Hypothalamus (tissue), 51 donors: Measurements from ENCODE around the gene TMEM175.
"Not testable (repeated sequence)": the region's sequence is repeated elsewhere in the genome, so short reads cannot be mapped to it uniquely, and the experiment has no call there.

Source experiments
- DNase-seq, 51 donors: peaks; one replicate each; lab custom pipeline; 2025; lab: John Stamatoyannopoulos, UW

Gene TMEM175

DNA sequence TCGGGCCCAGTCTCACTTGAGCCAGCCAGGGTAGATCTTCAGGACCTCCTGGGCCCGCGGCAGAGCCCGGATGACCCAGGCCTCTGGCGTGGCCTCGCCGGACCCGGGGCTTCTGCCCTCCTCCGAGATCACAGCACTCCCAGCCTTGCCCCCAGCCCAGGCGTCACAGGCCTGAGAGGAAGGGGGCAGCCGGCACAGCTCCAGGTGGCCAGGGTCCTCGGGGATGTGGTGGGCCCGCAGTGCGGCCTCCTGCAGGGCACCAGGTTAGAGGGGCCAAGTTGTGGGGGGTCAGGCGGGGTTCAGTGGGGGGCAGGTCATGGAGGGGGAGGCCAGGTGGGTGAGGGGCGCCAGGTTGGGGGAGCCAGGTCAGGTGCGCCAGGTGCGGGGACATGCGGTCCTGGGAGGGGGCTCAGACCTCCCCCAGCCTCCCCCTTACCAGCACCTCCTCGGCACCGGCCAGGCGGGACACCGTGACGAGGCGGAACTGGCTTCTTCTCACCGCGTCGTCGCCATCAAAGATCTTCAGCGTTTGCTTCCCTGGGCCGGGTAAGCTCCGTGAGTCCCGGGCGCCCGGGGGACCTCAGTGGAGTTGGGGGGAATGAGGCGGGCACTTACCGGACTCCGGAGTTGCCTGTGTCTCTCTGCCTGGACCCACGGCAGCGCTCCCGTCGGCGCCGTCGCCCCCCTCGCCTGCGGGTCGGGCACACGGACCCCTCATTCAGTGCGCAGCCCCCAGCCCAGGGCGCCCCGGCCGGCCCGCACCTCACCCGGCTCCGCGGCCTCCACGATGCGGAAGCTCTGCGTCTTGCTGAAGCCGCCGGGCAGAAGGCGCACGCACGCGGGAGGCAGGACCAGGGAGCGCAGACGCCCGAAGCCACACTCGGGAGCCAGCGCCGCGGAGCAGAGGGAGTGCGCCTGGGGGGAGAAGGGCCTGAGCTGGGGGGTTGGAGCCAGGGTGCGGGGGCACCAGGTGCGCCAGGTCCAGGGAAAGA lies 35.1 kb downstream of the TMEM175 start:
- no peak for DNase-seq

DNA sequence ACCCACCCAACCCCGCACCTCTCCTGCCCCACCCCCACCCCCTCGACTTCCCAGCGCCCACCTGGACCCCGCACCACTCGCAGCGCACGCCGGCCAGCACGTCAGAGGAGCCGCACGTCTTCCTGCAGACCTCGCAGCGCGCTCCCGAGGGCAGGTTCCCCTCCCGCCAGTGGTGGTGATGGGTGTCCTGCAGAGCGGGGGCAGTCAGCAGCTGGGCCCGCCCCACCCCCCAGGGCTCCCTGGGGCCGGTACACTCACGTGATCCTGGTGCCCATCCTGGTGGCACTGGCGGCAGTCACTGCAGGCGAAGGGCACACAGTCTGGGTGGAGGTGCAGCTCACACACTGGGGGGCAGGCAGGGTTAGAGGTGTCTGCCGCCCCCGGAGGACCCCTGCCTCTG lies 36.0 kb downstream of the TMEM175 start:
- no peak for DNase-seq

DNA sequence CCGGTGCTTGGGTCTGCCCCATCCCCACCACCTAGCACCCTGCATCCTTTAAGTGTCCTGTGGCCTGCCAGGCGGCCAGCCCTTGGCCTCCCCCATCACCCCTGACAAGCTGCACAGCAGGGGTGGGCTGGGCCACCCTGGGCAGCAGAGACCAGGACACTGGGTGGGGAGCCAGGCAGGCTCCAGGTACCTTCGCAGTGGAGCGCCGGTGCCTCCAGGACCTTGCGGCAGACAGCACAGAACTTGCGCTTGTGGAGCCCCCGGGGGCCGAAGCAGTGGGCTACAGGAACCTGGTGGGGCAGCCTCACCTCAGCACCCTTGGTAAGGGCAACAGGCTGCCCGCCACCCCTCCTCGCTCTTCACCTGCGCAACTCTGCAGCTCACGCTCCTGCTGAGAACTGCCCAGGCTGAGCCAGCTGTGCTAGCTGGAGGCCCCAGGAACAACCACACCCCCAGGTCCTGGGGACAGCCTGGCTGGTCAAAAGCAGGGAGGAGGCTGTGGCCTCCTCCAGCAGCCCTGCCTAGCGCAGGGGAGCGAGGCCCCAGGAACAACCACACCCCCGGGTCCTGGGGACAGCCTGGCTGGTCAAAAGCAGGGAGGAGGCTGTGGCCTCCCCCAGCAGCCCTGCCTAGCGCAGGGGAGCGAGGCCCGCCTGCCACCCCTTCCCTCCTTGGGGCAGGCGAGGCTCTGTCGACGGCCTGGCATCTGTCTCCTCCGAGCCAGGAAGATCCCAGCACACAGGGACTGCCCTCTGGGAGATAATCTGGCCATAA lies 36.5 kb downstream of the TMEM175 start:
- DNase-seq = no peak

DNA sequence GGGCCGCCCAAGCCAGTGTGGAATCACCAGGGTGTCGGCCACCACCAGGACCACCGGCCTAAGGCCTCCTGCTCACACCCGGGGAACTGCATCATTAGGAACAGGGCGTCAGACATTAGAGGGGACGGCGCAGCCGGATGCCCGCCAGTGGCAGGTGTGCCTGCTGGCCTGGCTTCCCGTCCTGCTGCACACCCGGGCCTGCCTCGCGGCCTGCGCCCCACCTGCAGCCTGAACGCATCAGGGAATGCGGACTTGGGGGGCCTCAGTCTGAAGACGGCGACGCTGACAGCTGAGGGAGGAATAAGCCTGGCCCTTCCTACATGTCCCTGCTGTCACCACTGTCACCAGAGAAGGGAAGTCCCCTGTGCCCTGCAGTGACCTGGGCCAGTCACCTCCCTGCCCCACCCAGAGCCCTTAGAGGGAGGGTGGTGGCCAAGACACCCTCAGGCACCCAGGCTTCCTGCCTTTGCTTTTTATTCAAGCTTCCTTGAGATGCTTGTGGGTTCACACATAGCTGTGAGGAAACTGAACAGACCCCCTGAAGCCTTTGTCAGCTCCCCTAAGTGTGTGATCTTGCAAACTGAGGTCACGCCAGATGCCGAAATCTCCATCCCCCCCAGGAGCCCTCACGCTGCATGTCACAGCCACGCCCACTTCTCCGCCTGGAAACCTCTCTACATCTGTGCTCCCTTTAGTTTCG lies 37.9 kb downstream of the TMEM175 start:
- no peak for DNase-seq

DNA sequence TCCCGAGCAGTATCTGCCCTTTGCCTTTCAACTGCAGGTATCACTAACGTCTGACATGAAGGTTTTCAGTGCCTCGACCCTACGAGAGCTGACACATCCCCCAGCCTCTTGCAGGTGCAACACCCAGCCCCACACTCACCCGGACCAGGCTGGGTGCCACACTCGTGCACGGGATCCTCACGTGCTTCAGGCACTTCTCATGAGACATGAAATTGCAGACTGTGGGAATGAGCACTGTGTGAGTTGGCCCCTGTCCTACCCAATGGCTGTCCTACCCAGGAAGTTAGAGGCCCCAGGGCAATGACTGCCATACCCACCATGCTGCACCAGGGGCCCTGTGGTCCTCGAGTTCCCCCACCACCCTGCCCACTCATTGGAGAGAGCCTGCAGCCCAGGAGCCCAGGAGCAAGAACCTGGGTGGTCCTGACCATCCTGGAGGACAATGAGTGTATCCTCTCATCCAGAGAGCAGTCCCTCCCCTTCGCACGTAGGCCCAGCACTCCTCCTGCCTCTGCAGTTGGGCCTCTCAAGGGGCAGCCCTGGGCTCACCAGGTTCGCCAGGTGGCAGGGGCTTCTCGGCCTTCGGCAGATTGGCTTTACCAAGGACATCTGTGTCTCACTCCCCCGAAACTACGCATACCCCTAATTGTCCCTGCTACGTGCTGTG lies 38.7 kb downstream of the TMEM175 start:
- DNase-seq = no peak

DNA sequence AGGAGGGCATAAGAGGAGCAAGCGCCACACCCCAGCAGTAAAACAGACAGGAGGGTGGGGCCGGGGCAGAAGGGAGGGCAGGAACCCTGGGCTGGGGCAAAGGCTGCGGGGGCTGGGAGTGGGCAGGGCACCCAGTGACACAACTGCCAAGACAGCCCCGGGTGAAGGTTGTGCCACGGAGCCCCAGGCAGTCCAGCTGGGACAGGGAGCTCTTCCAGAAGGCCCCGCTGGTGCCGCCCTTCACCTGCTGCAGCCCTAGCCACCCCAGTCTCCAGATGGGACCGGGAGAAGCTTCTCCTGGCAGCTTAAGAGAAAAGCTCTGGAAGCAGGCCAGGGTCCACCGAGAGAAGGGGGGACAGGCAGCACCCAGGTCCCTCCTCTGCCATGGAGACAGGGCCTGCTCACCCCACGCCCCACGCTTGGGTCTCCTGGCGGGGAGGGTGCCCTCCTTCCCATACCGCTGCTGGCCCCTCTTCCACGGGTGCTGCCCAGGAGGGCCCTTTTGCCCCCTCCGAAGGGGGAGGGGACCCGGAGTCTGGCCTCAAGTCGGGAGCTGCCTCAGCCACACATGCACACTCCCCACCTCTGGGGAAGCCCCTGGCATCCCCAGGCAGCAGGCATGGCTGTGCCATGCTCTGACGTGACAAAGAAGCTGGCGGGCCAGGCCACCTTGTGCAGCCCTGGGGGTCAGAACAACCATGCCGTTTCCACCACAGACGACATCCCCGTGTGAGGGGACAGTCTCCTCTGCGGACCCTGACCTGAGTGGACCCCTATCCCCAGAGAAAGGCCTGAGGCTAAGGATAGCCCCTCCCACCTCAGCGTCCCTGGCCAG lies 39.6 kb downstream of the TMEM175 start:
- DNase-seq = no peak

DNA sequence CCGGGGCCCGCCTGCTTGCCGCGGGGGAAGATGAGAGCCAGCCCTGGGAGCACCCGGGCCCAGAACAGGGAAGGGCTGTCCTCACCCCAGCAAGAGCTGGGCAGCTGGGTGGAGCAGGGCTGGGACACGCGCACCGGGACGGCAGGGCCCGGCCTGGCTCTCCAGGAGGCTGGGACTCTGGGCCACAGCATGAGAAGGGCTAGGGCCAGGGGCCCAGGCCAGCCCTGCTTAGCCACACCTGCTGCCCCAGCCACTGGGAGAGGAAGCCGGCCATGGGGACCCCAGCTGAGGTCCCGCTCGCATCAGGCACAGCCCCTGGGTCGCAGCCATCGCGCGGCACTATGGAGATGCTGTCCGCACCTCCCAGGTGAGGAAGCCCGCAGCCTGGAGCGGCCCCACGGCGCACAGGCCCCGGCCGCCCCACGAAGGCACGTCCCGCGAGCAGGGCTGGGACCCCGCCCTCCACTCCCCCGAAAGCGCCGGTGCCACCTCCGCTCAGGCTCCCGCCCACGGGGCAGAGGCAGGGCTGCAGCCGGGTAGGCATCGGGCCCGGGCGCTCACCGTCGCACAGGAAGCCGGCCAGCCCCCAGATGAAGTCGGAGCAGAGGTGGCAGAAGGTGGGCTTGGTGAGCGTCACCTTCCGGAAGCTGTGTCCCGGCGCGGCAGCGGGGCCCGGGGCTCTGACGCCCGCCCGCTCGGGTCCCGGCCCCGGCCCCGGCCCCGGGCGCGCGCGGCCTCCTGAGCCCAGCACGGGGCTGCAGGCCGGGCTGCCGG lies 40.6 kb downstream of the TMEM175 start:
- peak in 3 of 51 donors; percentile 14 to 19 (median 16) for DNase-seq

DNA sequence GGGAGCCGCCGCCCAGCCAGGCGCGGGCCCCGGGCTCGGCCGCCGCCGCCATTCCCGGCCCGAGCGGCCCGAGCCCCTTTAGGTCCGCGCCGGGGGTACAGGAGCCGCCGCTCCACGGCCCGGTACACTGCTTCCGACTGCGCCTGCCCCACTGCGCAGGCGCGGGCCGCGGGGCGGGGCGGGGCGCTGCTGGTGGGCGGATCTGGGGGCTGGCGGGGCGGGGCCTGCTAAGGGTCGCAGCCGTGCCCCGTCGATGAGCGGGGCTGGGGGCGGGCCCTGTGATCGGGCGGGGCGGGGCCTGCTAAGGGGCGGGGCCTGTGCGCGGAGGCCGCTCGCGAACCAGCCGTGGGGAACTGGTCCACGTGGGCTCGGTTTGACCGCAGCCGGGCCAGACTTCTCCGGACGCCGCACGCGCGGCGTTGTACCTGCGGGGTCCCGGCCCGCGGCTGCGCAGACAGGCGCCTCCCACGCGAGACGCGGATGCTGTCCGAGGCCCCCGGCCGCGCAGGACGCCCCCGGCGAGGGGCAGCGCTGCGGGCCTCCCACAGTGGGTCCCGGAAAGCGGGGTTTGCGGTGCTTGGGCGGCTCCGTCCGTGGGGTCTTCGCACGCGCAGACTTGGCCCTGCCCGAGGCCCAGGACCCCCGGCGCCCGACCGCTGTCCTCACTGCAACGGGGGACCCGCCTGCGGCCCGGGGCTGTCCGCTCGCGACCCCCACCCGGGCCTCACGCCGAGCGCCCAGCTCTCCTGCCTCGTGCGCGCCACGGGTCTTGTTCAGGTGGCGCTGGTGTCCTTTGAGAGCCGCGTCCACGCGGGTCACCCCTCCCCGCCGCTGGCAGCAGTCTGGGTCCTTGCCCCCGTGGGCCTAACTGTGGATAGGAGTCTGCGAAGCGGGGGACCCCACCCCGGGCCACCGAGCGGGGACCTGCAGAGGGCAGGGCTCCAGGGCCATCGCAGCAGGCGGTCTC lies 41.5 kb downstream of the TMEM175 start, which contains the start of gene DGKQ:
DGKQ (minus strand) TSS at position 139 of the 967 bp plus-strand sequence; CDS start at position 52, 87 bp downstream.
- peak; percentile 18 to 94 (median 79) for DNase-seq

DNA sequence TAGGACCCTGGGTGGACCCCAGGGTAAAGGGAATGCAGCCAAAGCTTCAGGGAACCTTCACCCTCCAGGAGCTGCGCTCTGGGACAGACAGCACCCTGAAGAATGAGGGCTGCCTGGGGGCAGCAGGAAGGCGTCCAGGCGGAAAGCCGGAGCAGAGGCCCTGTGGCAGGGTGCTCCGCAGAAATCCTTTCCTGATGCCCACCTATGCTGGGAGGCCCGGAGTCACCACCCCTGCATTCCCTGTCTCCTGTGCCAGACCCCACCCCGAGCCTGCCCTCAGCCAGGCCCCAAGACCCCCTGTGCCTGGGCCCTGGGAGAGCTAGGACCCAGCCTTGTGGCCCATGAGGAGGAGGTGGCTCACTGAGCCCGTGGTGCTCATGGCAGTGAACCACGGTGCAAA lies 42.4 kb downstream of the TMEM175 start:
- DNase-seq = no peak

DNA sequence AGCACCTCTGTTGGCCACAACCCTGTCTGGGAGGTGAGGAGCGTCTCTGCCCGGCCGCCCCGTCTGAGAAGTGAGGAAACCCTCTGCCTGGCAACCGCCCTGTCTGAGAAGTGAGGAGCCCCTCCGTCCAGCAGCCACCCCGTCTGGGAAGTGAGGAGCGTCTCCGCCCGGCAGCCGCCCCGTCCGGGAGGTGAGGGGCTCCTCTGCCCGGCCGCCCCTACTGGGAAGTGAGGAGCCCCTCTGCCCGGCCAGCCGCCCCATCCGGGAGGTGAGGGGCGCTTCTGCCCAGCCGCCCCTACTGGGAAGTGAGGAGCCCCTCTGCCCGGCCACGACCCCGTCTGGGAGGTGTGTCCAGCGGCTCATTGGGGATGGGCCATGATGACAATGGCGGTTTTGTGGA lies 43.8 kb downstream of the TMEM175 start:
- not testable (repeated sequence) for DNase-seq

DNA sequence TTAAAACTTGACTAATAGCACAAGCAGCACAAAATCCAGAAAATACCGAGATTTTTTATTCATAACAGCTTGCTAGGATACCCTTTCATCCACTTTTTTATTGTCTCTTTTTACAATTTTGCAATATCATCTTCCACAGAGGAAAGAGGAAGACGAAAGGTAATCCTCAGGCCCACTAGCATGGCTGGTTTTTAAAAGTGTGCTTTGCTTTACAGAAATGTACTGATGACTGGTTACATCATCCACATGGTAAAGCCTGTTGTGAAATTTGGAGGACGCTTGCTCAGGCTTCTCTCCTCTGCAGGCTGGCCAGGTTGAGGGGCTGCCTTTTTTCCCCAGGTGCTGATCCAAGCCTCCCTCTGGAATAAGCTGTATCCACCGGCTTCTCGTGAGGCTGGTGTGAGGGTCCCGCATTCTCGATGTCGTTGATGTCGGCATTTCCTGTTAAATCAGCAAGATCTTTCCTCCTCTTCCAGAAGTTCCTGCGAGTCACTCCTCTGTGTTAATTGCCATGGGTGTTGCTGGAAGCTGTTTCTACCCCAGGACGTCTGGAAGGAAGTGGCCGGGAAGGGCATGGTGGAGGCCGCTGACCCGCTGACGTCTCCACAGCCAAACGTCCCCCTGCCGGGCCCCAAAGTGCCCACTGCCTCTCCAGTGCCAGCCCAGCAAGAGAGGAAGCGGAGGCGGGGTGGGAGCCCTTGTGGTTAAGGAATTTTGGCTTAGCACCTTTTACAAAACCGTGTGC lies 46.9 kb downstream of the TMEM175 start:
- DNase-seq = no peak

DNA sequence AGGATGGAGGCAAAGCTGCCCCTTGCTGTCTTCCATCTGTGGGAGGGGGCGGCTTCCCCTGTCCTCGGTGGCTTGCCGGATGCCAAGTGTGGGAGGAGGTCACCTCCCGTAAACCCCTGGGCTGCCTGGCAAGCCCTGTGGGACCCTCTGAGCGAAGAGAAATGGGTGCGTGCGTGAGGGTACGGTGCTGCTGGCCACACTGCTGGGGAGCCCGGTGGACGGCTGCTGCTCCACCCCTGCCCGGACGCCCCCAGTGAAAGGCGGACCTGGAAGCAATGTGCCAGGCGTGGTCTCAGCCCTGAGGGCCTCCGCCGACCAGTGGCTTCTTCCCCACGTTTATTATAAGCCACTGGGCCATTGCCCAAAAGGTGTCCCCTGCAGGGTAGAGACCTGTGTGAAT lies 50.0 kb downstream of the TMEM175 start:
- no peak for DNase-seq

DNA sequence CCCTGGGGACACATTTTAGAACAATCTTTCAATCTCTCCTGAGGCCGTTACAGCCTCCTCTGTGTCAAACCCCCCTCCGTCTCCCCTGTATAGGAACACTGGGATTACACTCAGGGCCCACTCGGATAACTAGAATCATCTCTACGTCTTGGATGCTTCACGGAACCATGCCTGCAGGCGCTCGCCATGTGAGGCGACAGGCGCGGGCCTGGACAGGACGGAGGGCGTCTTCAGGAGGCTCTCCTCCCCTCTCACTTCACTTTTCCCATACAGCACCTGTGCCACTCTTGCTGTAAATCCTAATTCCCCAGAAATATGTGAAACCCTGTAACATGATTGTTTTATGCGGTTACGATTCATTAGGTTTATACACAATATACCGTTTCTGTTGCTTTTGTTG lies 50.6 kb downstream of the TMEM175 start:
- DNase-seq = no peak

DNA sequence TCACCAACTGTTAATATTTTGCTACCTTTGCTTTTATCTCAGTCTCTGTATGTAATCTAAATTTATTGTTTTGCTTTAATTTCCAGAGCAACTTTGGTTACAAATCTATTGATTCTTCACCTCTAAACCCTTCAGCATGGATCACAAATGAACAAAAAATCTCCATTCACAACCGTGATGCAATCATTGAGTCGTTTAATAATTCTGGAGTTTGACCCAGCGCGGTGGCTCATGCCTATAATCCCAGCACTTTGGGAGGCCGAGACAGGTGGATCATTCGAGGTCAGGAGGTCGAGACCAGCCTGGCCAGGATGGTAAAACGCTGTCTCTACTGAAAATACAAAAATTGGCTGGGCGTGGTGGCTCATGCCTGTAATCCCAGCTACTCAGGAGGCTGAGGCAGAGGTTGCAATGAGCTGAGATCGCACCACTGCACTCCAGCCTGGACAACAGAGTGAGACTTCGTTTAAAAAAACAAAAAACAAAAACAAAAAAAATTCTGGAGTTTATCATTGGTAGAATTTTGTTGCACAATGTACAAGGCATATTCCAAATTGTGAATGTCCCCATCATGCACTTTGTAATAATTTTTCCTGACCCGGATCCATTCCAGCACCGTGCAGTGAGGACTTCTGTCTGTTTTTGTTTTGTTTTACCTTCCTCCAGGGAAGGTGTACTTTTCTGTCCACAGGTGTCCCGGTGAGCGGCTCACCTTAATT lies 52.2 kb downstream of the TMEM175 start:
- DNase-seq = no peak

DNA sequence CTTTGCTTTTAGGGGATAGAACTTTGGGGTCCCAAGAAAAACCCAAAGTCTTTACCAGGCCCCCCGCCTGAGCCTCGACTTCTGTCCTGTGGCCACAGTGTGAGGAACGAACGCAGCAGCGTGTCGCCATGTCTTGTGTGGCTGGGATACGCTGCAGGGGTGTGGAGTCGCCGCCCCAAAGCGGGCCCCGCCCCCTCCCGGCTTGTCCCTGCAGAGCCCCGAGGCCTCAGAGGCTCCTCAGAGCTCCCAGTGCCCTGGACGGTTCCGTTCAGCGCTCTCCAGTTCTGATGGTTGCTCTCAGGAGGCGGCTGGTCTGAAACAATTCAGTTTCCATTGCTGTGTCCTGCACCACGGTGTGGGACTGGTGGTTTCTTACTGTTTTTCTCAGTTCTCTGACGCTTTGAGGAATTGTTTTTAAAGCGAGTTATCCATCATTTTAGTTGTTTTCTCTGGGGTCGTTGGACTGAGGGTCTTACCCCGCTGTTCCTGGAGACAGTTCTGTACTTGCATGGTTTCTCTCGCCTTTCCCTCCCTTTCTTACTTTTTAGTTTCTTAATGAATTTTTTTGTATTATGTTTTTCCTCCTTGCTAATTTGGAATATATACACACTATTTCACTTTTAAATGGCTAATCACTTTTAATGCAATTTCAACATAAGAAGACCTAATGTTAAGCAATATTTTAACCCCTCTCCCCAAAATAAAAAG lies 53.0 kb downstream of the TMEM175 start:
- DNase-seq = peak in 12 of 51 donors; percentile 4 to 48 (median 26)
